ENCODE data around the gene TBX4. TPM values are rescaled to one million over a fixed set of nuclear protein-coding genes. Genes with fewer than 3 reads are reported as not detected.

Gene TBX4
- total RNA-seq, 1 experiment from 2014 or later = not detected

DNA sequence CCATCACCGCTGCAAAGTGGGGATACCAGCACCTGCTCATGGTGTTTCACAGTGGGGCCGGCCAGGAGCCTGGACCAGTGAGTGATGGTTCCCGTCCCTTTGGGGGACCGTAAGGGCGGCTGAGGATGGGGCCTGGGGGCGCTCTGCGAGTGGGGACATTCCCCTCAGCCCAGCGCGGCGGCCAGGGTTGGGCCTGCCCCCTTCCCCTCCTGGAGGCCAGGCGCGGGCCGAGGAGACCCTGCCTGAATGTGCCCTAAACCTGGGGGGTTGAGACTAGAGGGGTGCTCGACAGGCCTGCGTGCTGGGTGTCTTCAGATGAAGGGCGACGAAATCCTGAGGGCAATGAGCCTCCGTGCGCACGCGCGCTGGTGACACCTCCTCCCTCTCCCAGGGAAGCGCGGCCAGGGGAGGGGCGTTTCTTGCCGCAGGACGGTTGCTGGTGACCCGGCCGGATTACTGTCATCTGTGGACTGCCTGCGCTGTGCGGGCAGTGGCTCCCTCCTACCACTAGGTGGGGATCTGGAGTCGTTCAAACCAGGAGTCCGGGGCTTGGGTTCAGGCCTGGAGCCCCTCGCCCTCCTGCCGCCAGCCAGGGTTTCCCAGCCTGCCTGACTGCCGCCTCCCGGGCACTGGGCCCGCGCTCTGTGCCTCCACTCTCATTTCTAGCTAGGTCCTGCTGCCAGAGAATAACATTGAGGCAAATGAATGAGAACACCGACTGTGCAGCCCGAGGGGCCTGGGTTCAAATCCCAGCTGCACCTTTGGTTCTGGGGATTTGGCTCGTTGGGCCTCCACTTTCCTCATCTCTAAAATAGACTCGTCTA is 35.5 kb upstream of the TBX4 start:
- Histone ChIP-seq H2AFZ (ENCODE audit: low read length) (peak overlapping the region; percentile 60), H3K9me3 (ENCODE audit: low read length) (no peaks in the 10 kb centered on the region), H3K79me2 (ENCODE audit: low read length) (peaks cover 9% of the 10 kb centered on the region), H3F3A (ENCODE audit: low read length, unreplicated experiment) (no peaks in the 10 kb centered on the region), H3K9me2 (replicated peaks; ENCODE audit: low read length) (no peaks in the 10 kb centered on the region), H3K4me2 (ENCODE audit: low read length) (peak overlapping the region; percentile 54), H3K4me1 (ENCODE audit: insufficient read depth, low read length) (peaks cover 22% of the 10 kb centered on the region), H3K36me3 (ENCODE audit: low read depth, low read length) (no peaks in the 10 kb centered on the region), H3K4me3 (ENCODE audit: low read length) (peak overlapping the region; percentile 8; the same call in 1 of the 2 replicates), H3K27ac (ENCODE audit: low read length) (no peak overlapping the region), H4K20me1 (ENCODE audit: low read length) (no peaks in the 10 kb centered on the region), H3K9ac (ENCODE audit: low read length) (0 out of 2 replicates have a peak overlapping the region, but pooled peaks have one; percentile 7), H3K27me3 (ENCODE audit: low read length) (no peaks in the 10 kb centered on the region)
- ChIA-PET CTCF (interaction anchor here (0.5 to 1.2 kb wide), 7 partner anchors 10 to 407 kb away, joined by 3 to 9 read pairs (median 4); no protein-coding TSS in a partner anchor), POLR2A (ENCODE audit: unreplicated experiment) (no interaction called here)
- ATAC-seq = peak; percentile 59
- intact Hi-C loops (cut with micrococcal nuclease) = loop anchor here (1.0 to 10.0 kb wide), 3 partner anchors 135 to 268 kb away; no protein-coding TSS in a partner anchor
- TF ChIP-seq, protein P1, sequence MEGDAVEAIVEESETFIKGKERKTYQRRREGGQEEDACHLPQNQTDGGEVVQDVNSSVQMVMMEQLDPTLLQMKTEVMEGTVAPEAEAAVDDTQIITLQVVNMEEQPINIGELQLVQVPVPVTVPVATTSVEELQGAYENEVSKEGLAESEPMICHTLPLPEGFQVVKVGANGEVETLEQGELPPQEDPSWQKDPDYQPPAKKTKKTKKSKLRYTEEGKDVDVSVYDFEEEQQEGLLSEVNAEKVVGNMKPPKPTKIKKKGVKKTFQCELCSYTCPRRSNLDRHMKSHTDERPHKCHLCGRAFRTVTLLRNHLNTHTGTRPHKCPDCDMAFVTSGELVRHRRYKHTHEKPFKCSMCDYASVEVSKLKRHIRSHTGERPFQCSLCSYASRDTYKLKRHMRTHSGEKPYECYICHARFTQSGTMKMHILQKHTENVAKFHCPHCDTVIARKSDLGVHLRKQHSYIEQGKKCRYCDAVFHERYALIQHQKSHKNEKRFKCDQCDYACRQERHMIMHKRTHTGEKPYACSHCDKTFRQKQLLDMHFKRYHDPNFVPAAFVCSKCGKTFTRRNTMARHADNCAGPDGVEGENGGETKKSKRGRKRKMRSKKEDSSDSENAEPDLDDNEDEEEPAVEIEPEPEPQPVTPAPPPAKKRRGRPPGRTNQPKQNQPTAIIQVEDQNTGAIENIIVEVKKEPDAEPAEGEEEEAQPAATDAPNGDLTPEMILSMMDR (conservative IDR thresholded peaks at IDR 0.05; ENCODE audit: low read depth, low read length) = peak; percentile 99
- no peak for TF ChIP-seq EZH2 (IDR thresholded peaks at IDR 0.05; ENCODE audit: low read length, unreplicated experiment)
- DNase-seq = peak; percentile 94
- BruUV-seq (replicated peaks) = no TSS peak

DNA sequence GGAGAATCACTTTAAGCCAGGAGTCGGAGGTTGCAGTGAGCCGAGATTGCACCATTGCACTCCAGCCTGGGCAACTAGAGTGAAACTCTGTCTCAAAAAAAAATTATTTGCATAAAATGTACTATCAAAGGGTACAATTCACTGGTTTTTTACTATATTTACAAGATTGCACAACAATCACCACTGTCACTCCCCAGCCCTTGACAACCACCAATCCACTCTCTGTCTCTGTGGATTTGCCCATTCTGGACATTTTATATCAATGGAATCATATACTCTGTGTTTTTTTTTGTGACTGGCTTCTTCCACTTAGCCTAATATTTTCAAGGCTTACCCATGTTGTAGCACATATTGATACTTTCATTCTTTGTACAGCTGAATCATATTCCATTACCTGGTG is 33.8 kb upstream of the TBX4 start:
- H4K20me1 ChIP-seq (ENCODE audit: low read length) = no peaks in the 10 kb centered on the region
- H2AFZ ChIP-seq (ENCODE audit: low read length) = no peak overlapping the region
- TF ChIP-seq, protein P1 (conservative IDR thresholded peaks at IDR 0.05; ENCODE audit: low read depth, low read length) = no peak
- no peak for TF ChIP-seq EZH2 (IDR thresholded peaks at IDR 0.05; ENCODE audit: low read length, unreplicated experiment)
- TF ChIP-seq EZH2phosphoT487 (IDR thresholded peaks at IDR 0.05; ENCODE audit: borderline replicate concordance, low read length) = no peak
- peaks cover 2% of the 10 kb centered on the region for H3K79me2 ChIP-seq (ENCODE audit: low read length)
- no TSS peak for BruUV-seq (replicated peaks)
- no peaks in the 10 kb centered on the region for H3K9me3 ChIP-seq (ENCODE audit: low read length)
- ChIA-PET CTCF (interaction anchor here (1.0 kb wide), 1 partner anchor 8 kb away, joined by 4 read pairs; no protein-coding TSS in a partner anchor), POLR2A (ENCODE audit: unreplicated experiment) (no interaction called here)
- H3K9me2 ChIP-seq (replicated peaks; ENCODE audit: low read length) = no peaks in the 10 kb centered on the region
- DNase-seq = no peak
- peaks cover 15% of the 10 kb centered on the region for H3K4me1 ChIP-seq (ENCODE audit: insufficient read depth, low read length)
- H3K4me3 ChIP-seq (ENCODE audit: low read length) = no peak overlapping the region
- H3K36me3 ChIP-seq (ENCODE audit: low read depth, low read length) = no peaks in the 10 kb centered on the region
- H3K27ac ChIP-seq (ENCODE audit: low read length) = no peak overlapping the region
- ATAC-seq = no peak
- no peaks in the 10 kb centered on the region for H3F3A ChIP-seq (ENCODE audit: low read length, unreplicated experiment)
- H3K27me3 ChIP-seq (ENCODE audit: low read length) = no peaks in the 10 kb centered on the region
- H3K9ac ChIP-seq (ENCODE audit: low read length) = no peak overlapping the region
- H3K4me2 ChIP-seq (ENCODE audit: low read length) = no peak overlapping the region
- intact Hi-C loops (cut with micrococcal nuclease) = loop anchor here (10.0 kb wide), 1 partner anchor 266 kb away; no protein-coding TSS in a partner anchor

Measured in PC-3 (cell line).